Measurements from ENCODE around the gene CCL25.
"Not testable (repeated sequence)": the region's sequence is repeated elsewhere in the genome, so short reads cannot be mapped to it uniquely, and the experiment has no call there.

CCL25 gene

GRCh38 chr19:8052464-8052859 lies at the start of gene CCL25:
TSS of gene CCL25 (plus strand) at chr19:8052760. CDS start at chr19:8053050, 290 bp downstream.
- no peaks in the 10 kb centered on the region for H3K4me1 ChIP-seq (ENCODE audit: insufficient read depth, low read length)
- H3K27ac ChIP-seq (ENCODE audit: low read length) = no peak within 1 kb of the TSS
- H3K36me3 ChIP-seq (ENCODE audit: insufficient read depth, low read depth, low read length) = no peaks in the 10 kb centered on the region
- H3K9me3 ChIP-seq (ENCODE audit: insufficient read depth, low read depth, low read length) = no peaks in the 10 kb centered on the region
- peaks cover 15% of the 10 kb centered on the region for H3K27me3 ChIP-seq (ENCODE audit: insufficient read depth, low read length)
- no peak within 1 kb of the TSS for H3K4me3 ChIP-seq (ENCODE audit: low read length)
- H3K9ac ChIP-seq (ENCODE audit: low read depth, low read length) = no peak within 1 kb of the TSS

GRCh38 chr19:8004001-8004400 lies 48.6 kb upstream of the CCL25 start:
- no peak overlapping the region for H3K27ac ChIP-seq (ENCODE audit: low read length)
- H3K9me3 ChIP-seq (ENCODE audit: insufficient read depth, low read depth, low read length) = no peaks in the 10 kb centered on the region
- peaks cover 13% of the 10 kb centered on the region; the same call in 1 of the 2 replicates for H3K4me1 ChIP-seq (ENCODE audit: insufficient read depth, low read length)
- H3K9ac ChIP-seq (ENCODE audit: low read depth, low read length) = peak overlapping the region; percentile 95; the same call in 1 of the 2 replicates
- H3K4me3 ChIP-seq (ENCODE audit: low read length) = peak overlapping the region; percentile 98
- peaks cover 19% of the 10 kb centered on the region; the same call in 1 of the 2 replicates for H3K36me3 ChIP-seq (ENCODE audit: insufficient read depth, low read depth, low read length)
- H3K27me3 ChIP-seq (ENCODE audit: insufficient read depth, low read length) = no peaks in the 10 kb centered on the region

GRCh38 chr19:8004723-8005513 lies 47.6 kb upstream of the CCL25 start:
- H3K27me3 ChIP-seq (ENCODE audit: insufficient read depth, low read length) = no peaks in the 10 kb centered on the region
- H3K4me1 ChIP-seq (ENCODE audit: insufficient read depth, low read length) = peaks cover 13% of the 10 kb centered on the region; the same call in 1 of the 2 replicates
- no peak overlapping the region for H3K27ac ChIP-seq (ENCODE audit: low read length)
- peak overlapping the region; percentile 95 for H3K9ac ChIP-seq (ENCODE audit: low read depth, low read length)
- no peaks in the 10 kb centered on the region for H3K9me3 ChIP-seq (ENCODE audit: insufficient read depth, low read depth, low read length)
- peaks cover 12% of the 10 kb centered on the region; the same call in 1 of the 2 replicates for H3K36me3 ChIP-seq (ENCODE audit: insufficient read depth, low read depth, low read length)
- H3K4me3 ChIP-seq (ENCODE audit: low read length) = peak overlapping the region; percentile 98

- Histone ChIP-seq H3K27ac (ENCODE audit: low read length) (no peak within 1 kb of the TSS), H3K4me1 (ENCODE audit: insufficient read depth, low read length) (peaks cover 13% of the 10 kb centered on the region; the same call in 1 of the 2 replicates), H3K4me3 (ENCODE audit: low read length) (peak within 1 kb of the TSS; percentile 98), H3K9ac (ENCODE audit: low read depth, low read length) (peak within 1 kb of the TSS; percentile 95), H3K9me3 (ENCODE audit: insufficient read depth, low read depth, low read length) (no peaks in the 10 kb centered on the region), H3K36me3 (ENCODE audit: insufficient read depth, low read depth, low read length) (peaks cover 5% of the 10 kb centered on the region; the same call in 1 of the 2 replicates), H3K27me3 (ENCODE audit: insufficient read depth, low read length) (no peaks in the 10 kb centered on the region)
Observed at GRCh38 chr19:8005534-8006256, 46.9 kb upstream of the CCL25 start, which contains the start of gene ELAVL1. TSS of gene ELAVL1 (minus strand) at chr19:8005641. CDS start at chr19:7991815, 13,826 bp downstream.

GRCh38 chr19:8017808-8018207 lies 34.8 kb upstream of the CCL25 start:
- no peaks in the 10 kb centered on the region for H3K9me3 ChIP-seq (ENCODE audit: insufficient read depth, low read depth, low read length)
- H3K4me3 ChIP-seq (ENCODE audit: low read length) = no peak overlapping the region
- H3K4me1 ChIP-seq (ENCODE audit: insufficient read depth, low read length) = no peaks in the 10 kb centered on the region
- no peaks in the 10 kb centered on the region for H3K27me3 ChIP-seq (ENCODE audit: insufficient read depth, low read length)
- no peaks in the 10 kb centered on the region for H3K36me3 ChIP-seq (ENCODE audit: insufficient read depth, low read depth, low read length)
- no peak overlapping the region for H3K9ac ChIP-seq (ENCODE audit: low read depth, low read length)
- H3K27ac ChIP-seq (ENCODE audit: low read length) = no peak overlapping the region

- Histone ChIP-seq H3K27ac (ENCODE audit: low read length) (no peak overlapping the region), H3K9me3 (ENCODE audit: insufficient read depth, low read depth, low read length) (no peaks in the 10 kb centered on the region), H3K9ac (ENCODE audit: low read depth, low read length) (no peak overlapping the region), H3K4me3 (ENCODE audit: low read length) (no peak overlapping the region), H3K27me3 (ENCODE audit: insufficient read depth, low read length) (no peaks in the 10 kb centered on the region), H3K4me1 (ENCODE audit: insufficient read depth, low read length) (no peaks in the 10 kb centered on the region), H3K36me3 (ENCODE audit: insufficient read depth, low read depth, low read length) (no peaks in the 10 kb centered on the region)
Observed at GRCh38 chr19:8020681-8021080, 31.9 kb upstream of the CCL25 start.

GRCh38 chr19:8021374-8021773 lies 31.2 kb upstream of the CCL25 start:
- no peaks in the 10 kb centered on the region for H3K9me3 ChIP-seq (ENCODE audit: insufficient read depth, low read depth, low read length)
- no peak overlapping the region for H3K9ac ChIP-seq (ENCODE audit: low read depth, low read length)
- H3K27ac ChIP-seq (ENCODE audit: low read length) = no peak overlapping the region
- no peaks in the 10 kb centered on the region for H3K27me3 ChIP-seq (ENCODE audit: insufficient read depth, low read length)
- no peak overlapping the region for H3K4me3 ChIP-seq (ENCODE audit: low read length)
- H3K4me1 ChIP-seq (ENCODE audit: insufficient read depth, low read length) = no peaks in the 10 kb centered on the region
- no peaks in the 10 kb centered on the region for H3K36me3 ChIP-seq (ENCODE audit: insufficient read depth, low read depth, low read length)

GRCh38 chr19:8022275-8022674 lies 30.3 kb upstream of the CCL25 start:
- H3K4me3 ChIP-seq (ENCODE audit: low read length) = no peak overlapping the region
- no peaks in the 10 kb centered on the region for H3K9me3 ChIP-seq (ENCODE audit: insufficient read depth, low read depth, low read length)
- H3K27ac ChIP-seq (ENCODE audit: low read length) = no peak overlapping the region
- no peaks in the 10 kb centered on the region for H3K27me3 ChIP-seq (ENCODE audit: insufficient read depth, low read length)
- no peaks in the 10 kb centered on the region for H3K36me3 ChIP-seq (ENCODE audit: insufficient read depth, low read depth, low read length)
- H3K9ac ChIP-seq (ENCODE audit: low read depth, low read length) = no peak overlapping the region
- no peaks in the 10 kb centered on the region for H3K4me1 ChIP-seq (ENCODE audit: insufficient read depth, low read length)

GRCh38 chr19:8023371-8023770 lies 29.2 kb upstream of the CCL25 start:
- H3K4me3 ChIP-seq (ENCODE audit: low read length) = no peak overlapping the region
- H3K36me3 ChIP-seq (ENCODE audit: insufficient read depth, low read depth, low read length) = no peaks in the 10 kb centered on the region
- H3K9me3 ChIP-seq (ENCODE audit: insufficient read depth, low read depth, low read length) = no peaks in the 10 kb centered on the region
- H3K27me3 ChIP-seq (ENCODE audit: insufficient read depth, low read length) = no peaks in the 10 kb centered on the region
- H3K4me1 ChIP-seq (ENCODE audit: insufficient read depth, low read length) = no peaks in the 10 kb centered on the region; the same call in 1 of the 2 replicates
- H3K27ac ChIP-seq (ENCODE audit: low read length) = no peak overlapping the region
- no peak overlapping the region for H3K9ac ChIP-seq (ENCODE audit: low read depth, low read length)

GRCh38 chr19:8024256-8024655 lies 28.3 kb upstream of the CCL25 start:
- not testable (repeated sequence) for H3K4me3 ChIP-seq (ENCODE audit: low read length); H3K9me3 ChIP-seq (ENCODE audit: insufficient read depth, low read depth, low read length); H3K27me3 ChIP-seq (ENCODE audit: insufficient read depth, low read length); H3K9ac ChIP-seq (ENCODE audit: low read depth, low read length); H3K27ac ChIP-seq (ENCODE audit: low read length); H3K4me1 ChIP-seq (ENCODE audit: insufficient read depth, low read length); H3K36me3 ChIP-seq (ENCODE audit: insufficient read depth, low read depth, low read length)

GRCh38 chr19:8025316-8025715 lies 27.2 kb upstream of the CCL25 start:
- Histone ChIP-seq H3K36me3 (ENCODE audit: insufficient read depth, low read depth, low read length) (no peaks in the 10 kb centered on the region), H3K4me3 (ENCODE audit: low read length) (no peak overlapping the region), H3K9ac (ENCODE audit: low read depth, low read length) (no peak overlapping the region), H3K27ac (ENCODE audit: low read length) (no peak overlapping the region), H3K9me3 (ENCODE audit: insufficient read depth, low read depth, low read length) (no peaks in the 10 kb centered on the region), H3K27me3 (ENCODE audit: insufficient read depth, low read length) (no peaks in the 10 kb centered on the region), H3K4me1 (ENCODE audit: insufficient read depth, low read length) (no peaks in the 10 kb centered on the region; the same call in 1 of the 2 replicates)

All from iPS-20b (cell line).